HCT116 (cell line): ENCODE measurements around the gene UNK.
A peak's percentile ranks its signal among the peaks of the same experiment; 100 is the strongest.

Source experiments
- EGR1 ChIP-seq: IDR thresholded peaks from 2 replicates; pipeline ENCODE4 v1.6.1; 2012; ENCODE audit warnings: low read depth
- EZH2 ChIP-seq: fragments of 200-600 bp; sonication (generic); IDR thresholded peaks from 2 replicates; pipeline ENCODE4 v1.6.1; 2017; ENCODE audit warnings: antibody characterized with exemption, mixed run types
- EZH2phosphoT487 ChIP-seq: fragments of 200-600 bp; IDR thresholded peaks from 2 replicates; pipeline ENCODE4 v1.6.1; 2018; ENCODE audit warnings: antibody characterized with exemption, borderline replicate concordance
- JUND ChIP-seq: IDR thresholded peaks from 2 replicates; pipeline ENCODE4 v1.6.1; 2012
- MAX ChIP-seq: IDR thresholded peaks from 2 replicates; pipeline ENCODE4 v1.6.1; 2012
- POLR2A ChIP-seq: IDR thresholded peaks from 2 replicates; pipeline ENCODE4 v1.7.0; 2011; ENCODE audit warnings: borderline replicate concordance; ENCODE audit not compliant: insufficient read depth, insufficient read length; ENCODE audit errors: extremely low read depth
- POLR2AphosphoS5 ChIP-seq: IDR thresholded peaks from 2 replicates; pipeline ENCODE4 v1.6.1; 2011; ENCODE audit warnings: mild to moderate bottlenecking, low read depth, low read length, moderate library complexity
- SIN3A ChIP-seq: IDR thresholded peaks from 2 replicates; pipeline ENCODE4 v1.6.1; 2012; ENCODE audit warnings: low read depth
- TCF7L2 ChIP-seq: IDR thresholded peaks from 2 replicates; pipeline ENCODE4 v1.7.0; 2011; ENCODE audit warnings: borderline replicate concordance, inconsistent platforms; ENCODE audit not compliant: insufficient read depth, insufficient read length; ENCODE audit errors: extremely low read depth
- YY1 ChIP-seq: IDR thresholded peaks from 2 replicates; pipeline ENCODE4 v1.6.1; 2011; ENCODE audit warnings: low read length, low read depth, moderate library complexity, mild to moderate bottlenecking; ENCODE audit not compliant: insufficient replicate concordance; ENCODE audit errors: extremely low read depth
- ZNF274 ChIP-seq: fragments of 200-500 bp; sonication (Bioruptor generic); IDR thresholded peaks from 2 replicates; pipeline ENCODE4 v1.6.1; 2014; ENCODE audit warnings: mild to moderate bottlenecking, low read depth, low read length, inconsistent platforms
- TF ChIP-seq, protein P1 (sequence below), 3 experiments: fragments of 200-600 bp in 1 of 3; sonication (generic) in 1 of 3; IDR thresholded peaks in 2 of 3; conservative IDR thresholded peaks in 1 of 3; 2 replicates each; pipeline ENCODE4 v1.5.1; 2012 to 2017; ENCODE audit warnings: low read depth in 2 of 3, low read length in 2 of 3, antibody characterized with exemption in 1 of 3, borderline replicate concordance in 1 of 3, control low read depth in 1 of 3, mild to moderate bottlenecking in 1 of 3, mixed read lengths in 1 of 3, mixed run types in 1 of 3, moderate library complexity in 1 of 3; ENCODE audit not compliant: insufficient read depth in 1 of 3
- TF ChIP-seq, protein P2 (sequence below): IDR thresholded peaks from 2 replicates; pipeline ENCODE4 v1.6.1; 2012
- TF ChIP-seq, protein P3 (sequence below): IDR thresholded peaks from 2 replicates; pipeline ENCODE4 v1.6.1; 2012; ENCODE audit warnings: low read depth

DNA sequence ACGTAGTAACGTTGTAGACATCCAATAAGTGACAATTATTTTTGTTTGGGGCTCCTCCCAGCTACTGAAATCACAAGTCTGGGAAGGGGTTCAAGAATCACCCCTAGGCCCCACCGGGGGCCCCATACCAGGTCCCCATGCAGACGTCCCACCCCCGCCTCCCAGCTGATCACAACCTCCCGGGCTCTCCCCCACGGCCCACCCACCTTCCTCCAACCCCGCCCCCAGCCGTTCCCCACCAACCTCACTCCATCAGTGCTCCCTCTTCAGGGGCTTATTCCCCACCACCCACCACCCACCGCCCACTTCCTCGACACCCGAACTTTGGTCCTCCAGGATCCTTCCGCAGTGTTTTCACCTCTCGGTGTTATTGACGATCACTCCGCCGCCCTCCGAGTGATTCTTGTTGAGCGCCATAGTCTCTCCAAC lies 70.3 kb downstream of the UNK start:
- TF ChIP-seq POLR2AphosphoS5: no peak
- no peak for TF ChIP-seq EZH2
- TF ChIP-seq, protein P1, sequence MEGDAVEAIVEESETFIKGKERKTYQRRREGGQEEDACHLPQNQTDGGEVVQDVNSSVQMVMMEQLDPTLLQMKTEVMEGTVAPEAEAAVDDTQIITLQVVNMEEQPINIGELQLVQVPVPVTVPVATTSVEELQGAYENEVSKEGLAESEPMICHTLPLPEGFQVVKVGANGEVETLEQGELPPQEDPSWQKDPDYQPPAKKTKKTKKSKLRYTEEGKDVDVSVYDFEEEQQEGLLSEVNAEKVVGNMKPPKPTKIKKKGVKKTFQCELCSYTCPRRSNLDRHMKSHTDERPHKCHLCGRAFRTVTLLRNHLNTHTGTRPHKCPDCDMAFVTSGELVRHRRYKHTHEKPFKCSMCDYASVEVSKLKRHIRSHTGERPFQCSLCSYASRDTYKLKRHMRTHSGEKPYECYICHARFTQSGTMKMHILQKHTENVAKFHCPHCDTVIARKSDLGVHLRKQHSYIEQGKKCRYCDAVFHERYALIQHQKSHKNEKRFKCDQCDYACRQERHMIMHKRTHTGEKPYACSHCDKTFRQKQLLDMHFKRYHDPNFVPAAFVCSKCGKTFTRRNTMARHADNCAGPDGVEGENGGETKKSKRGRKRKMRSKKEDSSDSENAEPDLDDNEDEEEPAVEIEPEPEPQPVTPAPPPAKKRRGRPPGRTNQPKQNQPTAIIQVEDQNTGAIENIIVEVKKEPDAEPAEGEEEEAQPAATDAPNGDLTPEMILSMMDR (IDR thresholded peaks at IDR 0.05 in 2 of 3, conservative IDR thresholded peaks at IDR 0.05 in 1 of 3; ENCODE audit: borderline replicate concordance in 1 of 3, insufficient read depth in 1 of 3, low read depth in 2 of 3, low read length in 2 of 3): no peak
- 0 out of 2 replicates have a peak, but pooled peaks have one; percentile 54 for TF ChIP-seq SIN3A
- no peak for TF ChIP-seq EGR1
- TF ChIP-seq MAX: no peak
- TF ChIP-seq, protein P2, sequence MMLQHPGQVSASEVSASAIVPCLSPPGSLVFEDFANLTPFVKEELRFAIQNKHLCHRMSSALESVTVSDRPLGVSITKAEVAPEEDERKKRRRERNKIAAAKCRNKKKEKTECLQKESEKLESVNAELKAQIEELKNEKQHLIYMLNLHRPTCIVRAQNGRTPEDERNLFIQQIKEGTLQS: no peak
- no peak for TF ChIP-seq YY1
- no peak for TF ChIP-seq ZNF274
- no peak for TF ChIP-seq TCF7L2
- TF ChIP-seq, protein P3, sequence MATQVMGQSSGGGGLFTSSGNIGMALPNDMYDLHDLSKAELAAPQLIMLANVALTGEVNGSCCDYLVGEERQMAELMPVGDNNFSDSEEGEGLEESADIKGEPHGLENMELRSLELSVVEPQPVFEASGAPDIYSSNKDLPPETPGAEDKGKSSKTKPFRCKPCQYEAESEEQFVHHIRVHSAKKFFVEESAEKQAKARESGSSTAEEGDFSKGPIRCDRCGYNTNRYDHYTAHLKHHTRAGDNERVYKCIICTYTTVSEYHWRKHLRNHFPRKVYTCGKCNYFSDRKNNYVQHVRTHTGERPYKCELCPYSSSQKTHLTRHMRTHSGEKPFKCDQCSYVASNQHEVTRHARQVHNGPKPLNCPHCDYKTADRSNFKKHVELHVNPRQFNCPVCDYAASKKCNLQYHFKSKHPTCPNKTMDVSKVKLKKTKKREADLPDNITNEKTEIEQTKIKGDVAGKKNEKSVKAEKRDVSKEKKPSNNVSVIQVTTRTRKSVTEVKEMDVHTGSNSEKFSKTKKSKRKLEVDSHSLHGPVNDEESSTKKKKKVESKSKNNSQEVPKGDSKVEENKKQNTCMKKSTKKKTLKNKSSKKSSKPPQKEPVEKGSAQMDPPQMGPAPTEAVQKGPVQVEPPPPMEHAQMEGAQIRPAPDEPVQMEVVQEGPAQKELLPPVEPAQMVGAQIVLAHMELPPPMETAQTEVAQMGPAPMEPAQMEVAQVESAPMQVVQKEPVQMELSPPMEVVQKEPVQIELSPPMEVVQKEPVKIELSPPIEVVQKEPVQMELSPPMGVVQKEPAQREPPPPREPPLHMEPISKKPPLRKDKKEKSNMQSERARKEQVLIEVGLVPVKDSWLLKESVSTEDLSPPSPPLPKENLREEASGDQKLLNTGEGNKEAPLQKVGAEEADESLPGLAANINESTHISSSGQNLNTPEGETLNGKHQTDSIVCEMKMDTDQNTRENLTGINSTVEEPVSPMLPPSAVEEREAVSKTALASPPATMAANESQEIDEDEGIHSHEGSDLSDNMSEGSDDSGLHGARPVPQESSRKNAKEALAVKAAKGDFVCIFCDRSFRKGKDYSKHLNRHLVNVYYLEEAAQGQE: no peak
- no peak for TF ChIP-seq POLR2A
- no peak for TF ChIP-seq JUND
- no peak for TF ChIP-seq EZH2phosphoT487
